ENCODE results near the gene CEP350. TPM values are rescaled to one million over a fixed set of nuclear protein-coding genes. Genes with fewer than 3 reads are reported as not detected.

The CEP350 gene
- total and polyA plus RNA-seq, 2 experiments from 2014 or later = 24.9 to 49.6 TPM

- no peak for TF ChIP-seq CTCF (IDR thresholded peaks at IDR 0.05; ENCODE audit: low read depth, low read length)
- Histone ChIP-seq H3K4me3 (no peak overlapping the region), H3K9me3 (ENCODE audit: low read depth) (peaks cover 3% of the 10 kb centered on the region), H3K4me1 (ENCODE audit: low read depth) (no peaks in the 10 kb centered on the region), H3K27ac (no peak overlapping the region), H3K36me3 (no peaks in the 10 kb centered on the region), H3K27me3 (no peaks in the 10 kb centered on the region)
- DNase-seq (ENCODE audit: low read depth in 1 of 2, low spot score in 1 of 2) = no peak
These were observed 4.0 kb upstream of the CEP350 start for GRCh38 chr1:179950651-179951050.

DNA sequence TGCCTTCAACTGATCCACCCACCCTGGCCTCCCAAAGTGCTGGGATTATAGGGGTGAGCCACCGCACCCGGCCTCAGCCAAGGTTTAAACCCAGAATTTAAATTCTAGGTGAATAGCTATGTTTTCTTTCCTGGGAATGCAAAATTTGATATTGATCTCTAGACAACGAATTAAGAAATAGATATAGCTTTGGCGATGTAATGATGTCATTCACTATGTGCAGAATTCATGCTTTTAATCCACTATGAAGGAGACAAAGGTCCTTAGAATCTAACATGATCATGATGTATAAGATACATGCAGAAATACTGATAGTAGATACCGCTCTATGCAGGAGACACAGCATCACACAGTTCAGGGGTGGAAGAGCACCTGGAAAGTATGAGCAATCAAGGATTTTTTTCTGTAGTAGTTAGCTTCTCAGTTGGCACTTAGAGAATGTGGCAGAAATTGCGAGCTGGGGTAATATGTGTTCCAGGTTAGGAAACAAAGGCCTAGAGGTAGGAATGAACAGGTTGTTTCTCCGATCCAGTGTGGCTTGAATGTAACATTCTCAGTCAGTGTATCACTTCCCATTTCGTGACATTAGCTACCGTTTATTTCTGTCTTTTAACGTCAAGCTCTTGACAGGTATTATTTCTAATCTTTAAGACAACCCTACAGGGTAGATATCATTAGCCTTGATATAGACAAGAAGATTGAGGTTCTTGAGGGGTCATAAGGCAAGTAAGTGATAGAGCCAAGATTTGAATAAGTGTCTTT, 3.0 kb upstream of the CEP350 start:
- Histone ChIP-seq H3K4me3 (no peak overlapping the region), H3K27ac (no peak overlapping the region), H3K36me3 (no peaks in the 10 kb centered on the region), H3K27me3 (no peaks in the 10 kb centered on the region), H3K9me3 (ENCODE audit: low read depth) (peaks cover 3% of the 10 kb centered on the region), H3K4me1 (ENCODE audit: low read depth) (no peaks in the 10 kb centered on the region)
- no peak for TF ChIP-seq CTCF (IDR thresholded peaks at IDR 0.05; ENCODE audit: low read depth, low read length)
- DNase-seq (ENCODE audit: low read depth in 1 of 2, low spot score in 1 of 2) = no peak

DNA sequence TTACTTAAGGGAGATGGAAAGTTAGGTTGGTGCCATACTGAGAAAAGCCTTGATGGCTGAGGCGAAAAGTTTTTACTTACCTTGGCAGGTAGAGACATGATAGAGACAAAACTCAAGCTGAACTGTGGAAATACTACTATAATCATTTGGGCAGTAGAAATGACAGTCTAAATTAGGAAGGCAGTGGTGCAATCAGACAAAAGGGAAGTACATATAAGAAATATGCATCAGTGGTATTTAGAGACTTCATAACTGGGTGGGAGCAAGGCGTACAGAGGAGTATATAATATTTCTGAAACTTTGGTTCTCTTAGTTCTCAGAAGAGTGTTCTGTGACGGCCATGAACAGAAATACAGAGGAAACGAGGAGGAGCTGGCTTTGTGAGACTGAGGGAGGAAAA, 2.4 kb upstream of the CEP350 start:
- H3K4me1 ChIP-seq (ENCODE audit: low read depth) = no peaks in the 10 kb centered on the region
- H3K27ac ChIP-seq = no peak overlapping the region
- no peak for TF ChIP-seq CTCF (IDR thresholded peaks at IDR 0.05; ENCODE audit: low read depth, low read length)
- H3K36me3 ChIP-seq = no peaks in the 10 kb centered on the region
- H3K4me3 ChIP-seq = no peak overlapping the region
- DNase-seq (ENCODE audit: low read depth in 1 of 2, low spot score in 1 of 2) = no peak
- H3K9me3 ChIP-seq (ENCODE audit: low read depth) = peaks cover 3% of the 10 kb centered on the region
- no peaks in the 10 kb centered on the region for H3K27me3 ChIP-seq

- Histone ChIP-seq H3K36me3 (no peaks in the 10 kb centered on the region), H3K9me3 (ENCODE audit: low read depth) (peaks cover 3% of the 10 kb centered on the region), H3K27ac (peak overlapping the region; percentile 97), H3K4me3 (peak overlapping the region; percentile 35), H3K27me3 (no peaks in the 10 kb centered on the region), H3K4me1 (ENCODE audit: low read depth) (peaks cover 7% of the 10 kb centered on the region)
- peak in 1 of 2 donors; percentile 72 for DNase-seq (ENCODE audit: low read depth in 1 of 2, low spot score in 1 of 2)
- peak; percentile 20 for TF ChIP-seq CTCF (IDR thresholded peaks at IDR 0.05; ENCODE audit: low read depth, low read length)
These were observed 577 bp upstream of the CEP350 start for GRCh38 chr1:179953974-179954492.

DNA sequence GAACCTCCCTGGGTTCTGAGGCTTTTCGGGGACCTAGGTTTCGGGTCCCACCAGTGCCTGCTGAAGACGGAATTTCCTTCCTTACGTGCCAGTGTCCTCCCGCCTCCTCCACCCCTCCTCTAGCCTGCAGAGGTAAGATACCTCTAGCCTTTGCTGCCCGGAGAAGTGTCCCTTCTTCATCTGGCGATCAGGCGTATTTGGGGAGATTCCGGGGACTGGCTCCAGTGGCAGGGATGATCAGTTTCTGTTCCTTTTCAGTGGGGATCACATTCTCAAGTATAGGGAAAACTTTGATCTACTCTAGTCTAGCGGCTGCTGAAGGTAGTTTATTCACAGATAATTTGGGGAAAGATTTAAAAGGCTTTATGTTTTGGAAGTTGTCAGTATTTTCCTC, 674 bp downstream of the CEP350 start:
- no peaks in the 10 kb centered on the region for H3K9me3 ChIP-seq (ENCODE audit: low read depth)
- no peaks in the 10 kb centered on the region for H3K36me3 ChIP-seq
- peak overlapping the region; percentile 97 for H3K27ac ChIP-seq
- no peak for TF ChIP-seq CTCF (IDR thresholded peaks at IDR 0.05; ENCODE audit: low read depth, low read length)
- peaks cover 7% of the 10 kb centered on the region for H3K4me1 ChIP-seq (ENCODE audit: low read depth)
- peak overlapping the region; percentile 82 for H3K4me3 ChIP-seq
- DNase-seq (ENCODE audit: low read depth in 1 of 2, low spot score in 1 of 2) = peak in 1 of 2 donors; percentile 8
- no peaks in the 10 kb centered on the region for H3K27me3 ChIP-seq
